H9 (cell line): Measurements from ENCODE around the gene LY6G5B. TPM values are rescaled to one million over a fixed set of nuclear protein-coding genes. Genes with fewer than 3 reads are reported as not detected.

Experiments used
- DNase-seq: peaks from one replicate; pipeline ENCODE4 v3.0.0-alpha.2; 2017
- H2AFZ ChIP-seq: one replicate; pipeline ENCODE4 v1.6.1; 2013; ENCODE audit warnings: mild to moderate bottlenecking, low read length, control low read depth, moderate library complexity
- H2AK5ac ChIP-seq: 2 replicates; pipeline ENCODE4 v1.6.1; 2013; ENCODE audit warnings: low read length, control low read depth, mixed read lengths; ENCODE audit not compliant: insufficient read length
- H2BK120ac ChIP-seq: one replicate; pipeline ENCODE4 v1.6.1; 2013; ENCODE audit warnings: low read depth, mild to moderate bottlenecking, low read length, control low read depth, inconsistent platforms; ENCODE audit not compliant: poor library complexity, severe bottlenecking
- H2BK12ac ChIP-seq: 2 replicates; pipeline ENCODE4 v1.6.1; 2013; ENCODE audit warnings: low read length, control low read depth, mixed read lengths, low read depth; ENCODE audit not compliant: insufficient read length
- H2BK15ac ChIP-seq: 2 replicates; pipeline ENCODE4 v1.6.1; 2013; ENCODE audit warnings: low read depth, low read length, control low read depth
- H2BK20ac ChIP-seq: one replicate; pipeline ENCODE4 v1.6.1; 2013; ENCODE audit warnings: low read depth, mild to moderate bottlenecking, low read length, control low read depth, inconsistent platforms; ENCODE audit not compliant: poor library complexity, severe bottlenecking
- H2BK5ac ChIP-seq: 2 replicates; pipeline ENCODE4 v1.6.1; 2013; ENCODE audit warnings: low read length, control low read depth, mixed read lengths; ENCODE audit not compliant: insufficient read length
- H3K14ac ChIP-seq: 2 replicates; pipeline ENCODE4 v1.6.1; 2013; ENCODE audit warnings: low read length, control low read depth; ENCODE audit not compliant: insufficient read depth
- H3K18ac ChIP-seq: 2 replicates; pipeline ENCODE4 v1.6.1; 2013; ENCODE audit warnings: low read depth, mild to moderate bottlenecking, mixed read lengths, low read length, control low read depth; ENCODE audit not compliant: insufficient read length
- H3K23ac ChIP-seq: 2 replicates; pipeline ENCODE4 v1.6.1; 2013; ENCODE audit warnings: low read length, control low read depth, mixed read lengths, low read depth; ENCODE audit not compliant: insufficient read length
- H3K23me2 ChIP-seq: 2 replicates; pipeline ENCODE4 v1.6.1; 2013; ENCODE audit warnings: low read depth, mild to moderate bottlenecking, mixed read lengths, low read length, control low read depth; ENCODE audit not compliant: insufficient read length, poor library complexity, severe bottlenecking
- H3K27ac ChIP-seq: 2 replicates; pipeline ENCODE4 v1.5.1; 2013; ENCODE audit warnings: low read length, control low read depth, mixed read lengths, low read depth; ENCODE audit not compliant: insufficient read length
- H3K27me3 ChIP-seq: 2 replicates; pipeline ENCODE4 v1.6.1; 2013; ENCODE audit warnings: low read length, control low read depth, inconsistent platforms; ENCODE audit not compliant: insufficient read depth
- H3K4ac ChIP-seq: 2 replicates; pipeline ENCODE4 v1.6.1; 2013; ENCODE audit warnings: low read depth, mild to moderate bottlenecking, control low read depth, inconsistent platforms, low read length, moderate library complexity
- H3K4me1 ChIP-seq: 2 replicates; pipeline ENCODE4 v1.6.1; 2013; ENCODE audit warnings: low read length, control low read depth, inconsistent platforms; ENCODE audit not compliant: insufficient read depth
- H3K4me2 ChIP-seq: 2 replicates; pipeline ENCODE4 v1.6.1; 2013; ENCODE audit warnings: low read length, control low read depth, mixed read lengths; ENCODE audit not compliant: insufficient read length, insufficient read depth
- H3K56ac ChIP-seq: 2 replicates; pipeline ENCODE4 v1.6.1; 2013; ENCODE audit warnings: low read depth, mild to moderate bottlenecking, mixed read lengths, low read length, control low read depth; ENCODE audit not compliant: insufficient read length
- H3K79me1 ChIP-seq: 2 replicates; pipeline ENCODE4 v1.6.1; 2013; ENCODE audit warnings: low read depth, mild to moderate bottlenecking, moderate library complexity, low read length, control low read depth, inconsistent platforms; ENCODE audit not compliant: insufficient read depth, poor library complexity, severe bottlenecking
- H3K79me2 ChIP-seq: 2 replicates; pipeline ENCODE4 v1.6.1; 2013; ENCODE audit warnings: low read length, control low read depth, inconsistent platforms; ENCODE audit not compliant: insufficient read depth
- H3K9ac ChIP-seq: 2 replicates; pipeline ENCODE4 v1.6.1; 2013; ENCODE audit warnings: low read length, control low read depth, mixed read lengths; ENCODE audit not compliant: insufficient read length; ENCODE audit errors: extremely low read depth
- H3K9me3 ChIP-seq: one replicate; pipeline ENCODE4 v1.6.1; 2013; ENCODE audit warnings: low read depth, low read length, inconsistent platforms; ENCODE audit not compliant: control insufficient read depth
- H3T11ph ChIP-seq: one replicate; pipeline ENCODE4 v1.6.1; 2013; ENCODE audit warnings: mild to moderate bottlenecking, low read length, control low read depth, inconsistent platforms
- H4K20me1 ChIP-seq: one replicate; pipeline ENCODE4 v1.6.1; 2013; ENCODE audit not compliant: control insufficient read depth, insufficient read length, insufficient read depth
- H4K5ac ChIP-seq: 2 replicates; pipeline ENCODE4 v1.6.1; 2013; ENCODE audit warnings: low read depth, mild to moderate bottlenecking, mixed read lengths, low read length, control low read depth; ENCODE audit not compliant: insufficient read length
- H4K8ac ChIP-seq: replicated peaks from 2 replicates; pipeline ENCODE4 v1.6.1; 2013; ENCODE audit warnings: low read length, control low read depth, mixed read lengths, low read depth; ENCODE audit not compliant: insufficient read length
- H4K91ac ChIP-seq: 2 replicates; pipeline ENCODE4 v1.6.1; 2013; ENCODE audit warnings: low read depth, mild to moderate bottlenecking, moderate library complexity, mixed read lengths, low read length, control low read depth; ENCODE audit not compliant: insufficient read length
- H3K27ac Mint-ChIP-seq, 3 experiments: 2 replicates in 2 of 3; 3 replicates in 1 of 3; pipeline ENCODE4 v1.8.0; 2020 to 2021; ENCODE audit warnings: mixed read lengths in 3 of 3, mild to moderate bottlenecking in 1 of 3, moderate library complexity in 1 of 3
- H3K27me3 Mint-ChIP-seq: 2 replicates; pipeline ENCODE4 v1.8.0; 2021; ENCODE audit warnings: low read depth, mild to moderate bottlenecking, moderate library complexity, mixed read lengths
- H3K36me3 Mint-ChIP-seq, 3 experiments: 2 replicates in 2 of 3; 3 replicates in 1 of 3; pipeline ENCODE4 v1.8.0; 2020 to 2021; ENCODE audit warnings: low read depth in 3 of 3, mixed read lengths in 3 of 3; ENCODE audit not compliant: insufficient read depth in 1 of 3
- H3K4me1 Mint-ChIP-seq, 2 experiments: 2 replicates each; pipeline ENCODE4 v1.8.0; 2020; ENCODE audit warnings: mixed read lengths in 2 of 2
- H3K4me3 Mint-ChIP-seq, 2 experiments: 2 replicates in 1 of 2; 3 replicates in 1 of 2; pipeline ENCODE4 v1.8.0; 2020 to 2021; ENCODE audit warnings: mild to moderate bottlenecking in 2 of 2, mixed read lengths in 2 of 2, moderate library complexity in 1 of 2
- H3K9me3 Mint-ChIP-seq, 2 experiments: 2 replicates in 1 of 2; 3 replicates in 1 of 2; pipeline ENCODE4 v1.8.0; 2020; ENCODE audit warnings: mild to moderate bottlenecking in 2 of 2, mixed read lengths in 2 of 2, moderate library complexity in 1 of 2
- CTCF ChIP-seq: fragments of 200-600 bp; sonication (generic); conservative IDR thresholded peaks from 3 replicates; pipeline ENCODE4 v1.8.0; 2021; ENCODE audit warnings: antibody characterized with exemption, mild to moderate bottlenecking
- WGBS: extraction: QIAGEN DNeasy Blood & Tissue Kit; methylation state at CpG from one replicate; pipeline ENCODE4 v1.1.7; 2013; ENCODE audit warnings: missing lambda C conversion rate, low lambda C conversion rate, mixed read lengths; ENCODE audit not compliant: insufficient read length; ENCODE audit errors: extremely low coverage; 5-methylcytosine and 5-hydroxymethylcytosine counted together
- total RNA-seq: library from RNA; stranded (reverse); gene quantifications from 2 replicates; pipeline ENCODE4 v1.2.1, GENCODE V29; 2021

LY6G5B gene
- total RNA-seq, 1 experiment from 2014 or later = 21.6 TPM

- no peak for TF ChIP-seq CTCF
- H3T11ph ChIP-seq = no peak overlapping the region
- H3K79me2 ChIP-seq = peaks cover 11% of the 10 kb centered on the region; the same call in 1 of the 2 replicates
- H2AK5ac ChIP-seq = no peak overlapping the region
- H3K27ac ChIP-seq = no peak overlapping the region
- no peak overlapping the region for H2BK120ac ChIP-seq
- no peaks in the 10 kb centered on the region for H3K9me3 Mint-ChIP-seq
- no peak overlapping the region for H4K8ac ChIP-seq
- H4K91ac ChIP-seq = no peak overlapping the region
- peaks cover 90 to 100% (median 99%) of the 10 kb centered on the region in 3 experiments for H3K36me3 Mint-ChIP-seq
- no peak overlapping the region for H2BK5ac ChIP-seq
- no peak overlapping the region; a peak in 1 of 5 replicates for H3K4me3 Mint-ChIP-seq
- no peak overlapping the region for H2BK12ac ChIP-seq
- DNase-seq = no peak
- H3K9ac ChIP-seq = no peak overlapping the region
- no peaks in the 10 kb centered on the region; the same call in 1 of the 2 replicates for H3K27me3 Mint-ChIP-seq
- peaks cover 3% of the 10 kb centered on the region; the same call in 1 of the 2 replicates for H3K4me1 ChIP-seq
- no peak overlapping the region for H3K56ac ChIP-seq
- no peak overlapping the region for H2BK20ac ChIP-seq
- no peaks in the 10 kb centered on the region for H3K27me3 ChIP-seq
- H3K4me1 Mint-ChIP-seq = peaks cover 9 to 13% of the 10 kb centered on the region in 2 experiments
- no peak overlapping the region for H3K14ac ChIP-seq
- peak overlapping the region in 1 of 3 experiments; percentile 36; a peak in 2 of 7 replicates for H3K27ac Mint-ChIP-seq
- H3K23ac ChIP-seq = no peak overlapping the region
- no peaks in the 10 kb centered on the region for H3K9me3 ChIP-seq
- no peak overlapping the region for H3K4me2 ChIP-seq
- H3K23me2 ChIP-seq = peaks cover 3% of the 10 kb centered on the region
- WGBS = no CpG with 5 or more reads among the region's 10 CpGs
- no peak overlapping the region for H4K5ac ChIP-seq
- no peak overlapping the region for H3K18ac ChIP-seq
- H2BK15ac ChIP-seq = no peak overlapping the region
- H3K4ac ChIP-seq = no peak overlapping the region
- H4K20me1 ChIP-seq = no peaks in the 10 kb centered on the region
- peaks cover 5% of the 10 kb centered on the region for H3K79me1 ChIP-seq
- H2AFZ ChIP-seq = no peak overlapping the region
Observed at GRCh38 chr6:31626952-31627351, 42.8 kb upstream of the LY6G5B start.
